ENCODE data around the gene GOLT1A. TPM values are rescaled to one million over a fixed set of nuclear protein-coding genes. Genes with fewer than 3 reads are reported as not detected.

GOLT1A gene
- total RNA-seq, 4 donors from 2014 or later, result 1.1 TPM; not detected in 3

- Histone ChIP-seq H3K4me3 (no peak overlapping the region), H3K27me3 (peaks cover 4% of the 10 kb centered on the region), H3K36me3 (no peaks in the 10 kb centered on the region), H3K27ac (no peak overlapping the region), H3K9me3 (no peaks in the 10 kb centered on the region), H3K4me1 (peaks cover 0 to 16% (median 0%) of the 10 kb centered on the region in 3 donors)
- WGBS, 2 donors (ENCODE audit: low coverage in 1 of 2), result 88% methylated on average over 3 of the region's 7 CpGs; no CpG with 5 or more reads in 1 of the 2 donors
- TF ChIP-seq CTCF (IDR thresholded peaks at IDR 0.05) (no peak), POLR2A (IDR thresholded peaks at IDR 0.05) (no peak), EP300 (IDR thresholded peaks at IDR 0.05) (no peak), POLR2AphosphoS5 (IDR thresholded peaks at IDR 0.05) (no peak)
- ATAC-seq, result no peak
Observed at GRCh38 chr1:204251286-204251685, 37.5 kb upstream of the GOLT1A start.

GRCh38 chr1:204250428-204251030 is 36.7 kb upstream of the GOLT1A start:
- no peak overlapping the region for H3K27ac ChIP-seq
- ATAC-seq, result no peak
- H3K36me3 ChIP-seq, result no peaks in the 10 kb centered on the region
- H3K4me1 ChIP-seq, result peaks cover 0 to 11% (median 0%) of the 10 kb centered on the region in 3 donors
- TF ChIP-seq POLR2A (IDR thresholded peaks at IDR 0.05), result no peak
- TF ChIP-seq POLR2AphosphoS5 (IDR thresholded peaks at IDR 0.05), result no peak
- no peak for TF ChIP-seq EP300 (IDR thresholded peaks at IDR 0.05)
- no peak for TF ChIP-seq CTCF (IDR thresholded peaks at IDR 0.05)
- no peak overlapping the region for H3K4me3 ChIP-seq
- H3K9me3 ChIP-seq, result no peaks in the 10 kb centered on the region
- WGBS, 2 donors (ENCODE audit: low coverage in 1 of 2), result 65 to 81% methylated on average over 6 to 7 of the region's 12 CpGs
- H3K27me3 ChIP-seq, result peaks cover 4% of the 10 kb centered on the region

- Histone ChIP-seq H3K9me3 (no peaks in the 10 kb centered on the region), H3K36me3 (no peaks in the 10 kb centered on the region), H3K4me1 (peaks cover 0 to 4% (median 0%) of the 10 kb centered on the region in 3 donors), H3K27ac (no peak overlapping the region), H3K27me3 (peaks cover 4% of the 10 kb centered on the region), H3K4me3 (no peak overlapping the region)
- TF ChIP-seq POLR2AphosphoS5 (IDR thresholded peaks at IDR 0.05) (no peak), POLR2A (IDR thresholded peaks at IDR 0.05) (no peak), EP300 (IDR thresholded peaks at IDR 0.05) (no peak), CTCF (IDR thresholded peaks at IDR 0.05) (no peak)
- no peak for ATAC-seq
- 88 to 90% methylated on average over 3 to 7 of the region's 7 CpGs for WGBS, 2 donors (ENCODE audit: low coverage in 1 of 2)
Observed at GRCh38 chr1:204249736-204250427, 36.1 kb upstream of the GOLT1A start.

- no CpG with 5 or more reads among the region's 3 CpGs for WGBS, 2 donors (ENCODE audit: low coverage in 1 of 2)
- H3K4me1 ChIP-seq, result no peaks in the 10 kb centered on the region
- H3K4me3 ChIP-seq, result no peak overlapping the region
- no peak for ATAC-seq
- H3K36me3 ChIP-seq, result no peaks in the 10 kb centered on the region
- H3K27me3 ChIP-seq, result peaks cover 2% of the 10 kb centered on the region
- no peak overlapping the region for H3K27ac ChIP-seq
- H3K9me3 ChIP-seq, result no peaks in the 10 kb centered on the region
- TF ChIP-seq CTCF (IDR thresholded peaks at IDR 0.05) (no peak), EP300 (IDR thresholded peaks at IDR 0.05) (no peak), POLR2A (IDR thresholded peaks at IDR 0.05) (no peak), POLR2AphosphoS5 (IDR thresholded peaks at IDR 0.05) (no peak)
Observed at GRCh38 chr1:204248954-204249353, 35.2 kb upstream of the GOLT1A start.

- H3K9me3 ChIP-seq, result no peaks in the 10 kb centered on the region
- H3K27ac ChIP-seq, result no peak overlapping the region
- no peaks in the 10 kb centered on the region for H3K27me3 ChIP-seq
- 88 to 93% methylated on average over 1 to 4 of the region's 4 CpGs for WGBS, 2 donors (ENCODE audit: low coverage in 1 of 2)
- no peak for ATAC-seq
- peaks cover 0 to 12% of the 10 kb centered on the region in 2 donors for H3K36me3 ChIP-seq
- no peak overlapping the region for H3K4me3 ChIP-seq
- H3K4me1 ChIP-seq, result no peaks in the 10 kb centered on the region
- TF ChIP-seq CTCF (IDR thresholded peaks at IDR 0.05), result no peak
- TF ChIP-seq POLR2A (IDR thresholded peaks at IDR 0.05), result no peak
- TF ChIP-seq EP300 (IDR thresholded peaks at IDR 0.05), result no peak
- no peak for TF ChIP-seq POLR2AphosphoS5 (IDR thresholded peaks at IDR 0.05)
Observed at GRCh38 chr1:204246876-204247275, 33.1 kb upstream of the GOLT1A start.
